ENCODE results near the gene DPF3. TPM values are rescaled to one million over a fixed set of nuclear protein-coding genes. Genes with fewer than 3 reads are reported as not detected.

Gene DPF3
- total and polyA plus RNA-seq, 9 donors: 1.3 to 3.9 (median 1.9) TPM

DNA sequence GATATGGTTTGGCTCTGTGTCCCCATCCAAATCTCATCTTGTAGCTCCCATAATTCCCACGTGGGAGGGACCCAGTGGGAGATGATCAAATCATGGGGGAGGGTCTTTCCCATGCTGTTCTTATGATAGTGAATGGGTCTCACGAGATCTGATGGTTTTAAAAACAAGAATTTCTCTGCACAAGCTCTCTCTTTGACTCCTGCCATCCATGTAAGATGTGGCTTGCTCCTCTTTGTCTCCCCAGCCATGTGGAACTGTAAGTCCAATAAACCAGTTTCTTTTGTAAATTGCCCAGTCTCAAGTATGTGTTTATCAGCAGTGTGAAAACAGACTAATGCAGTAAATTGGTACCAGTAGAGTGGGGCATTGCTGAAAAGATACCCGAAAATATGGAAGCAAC lies 146.2 kb downstream of the DPF3 start:
- Histone ChIP-seq H3K27me3 (ENCODE audit: control insufficient read depth, insufficient read depth, low read length) (no peaks in the 10 kb centered on the region), H3K27ac (ENCODE audit: low read length) (no peak overlapping the region), H3K4me1 (ENCODE audit: control insufficient read depth, insufficient read depth, low read length) (peaks cover 5% of the 10 kb centered on the region), H3K36me3 (ENCODE audit: control insufficient read depth, insufficient read depth, low read length) (no peaks in the 10 kb centered on the region), H3K4me3 (ENCODE audit: low read length) (no peak overlapping the region), H3K9me3 (replicated peaks; ENCODE audit: control insufficient read depth, low read depth, low read length) (no peaks in the 10 kb centered on the region)
- DNase-seq: no peak
- WGBS (ENCODE audit: insufficient coverage): 100% methylated on average over 1 of the region's 3 CpGs

DNA sequence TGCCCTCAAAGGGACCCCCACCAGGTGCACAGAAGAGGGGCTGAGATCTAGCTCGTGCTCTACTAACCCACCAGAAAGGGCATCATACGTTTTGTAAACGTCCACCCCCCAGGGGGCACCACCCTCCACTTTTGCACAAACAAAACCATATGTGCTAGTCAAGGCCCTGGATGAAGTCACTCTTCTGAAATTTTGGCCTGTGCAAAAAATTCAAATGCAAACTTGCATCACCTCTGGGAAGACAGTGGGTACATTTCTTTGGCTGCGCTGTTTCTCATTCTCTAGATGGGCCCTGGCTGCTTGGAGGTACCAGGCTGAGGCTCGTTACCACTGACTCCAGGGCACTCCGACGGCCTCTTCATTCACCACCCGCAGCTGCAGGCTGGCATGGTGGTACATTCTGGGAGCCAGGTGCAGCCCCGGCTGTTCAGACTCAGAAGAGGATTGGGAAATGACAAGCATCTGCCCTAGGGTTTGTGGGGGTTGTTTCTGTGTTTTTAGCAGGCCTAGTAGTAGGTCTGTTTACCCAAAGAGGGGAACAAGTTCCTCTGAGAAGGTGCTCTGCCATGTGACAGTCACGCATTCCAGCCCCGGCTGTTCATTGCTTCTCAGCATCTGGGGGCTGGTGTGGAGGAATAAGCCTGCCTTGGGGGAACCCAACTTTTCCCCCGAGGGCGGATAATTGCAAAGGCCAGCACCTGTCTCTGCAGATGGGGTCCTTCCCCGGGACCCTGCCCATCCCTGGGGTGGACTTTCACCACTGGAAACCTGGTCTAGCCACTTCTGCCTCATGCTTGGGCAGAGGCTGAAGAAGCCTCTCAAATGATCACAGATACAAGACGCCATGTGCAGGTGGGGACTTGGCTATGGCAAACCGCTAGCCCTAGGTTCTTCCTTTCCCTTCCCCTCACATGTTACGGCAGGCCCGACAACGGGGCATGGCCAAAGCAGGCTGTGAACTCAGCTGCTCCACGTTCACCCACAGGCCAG lies 147.6 kb downstream of the DPF3 start:
- Histone ChIP-seq H3K27me3 (ENCODE audit: control insufficient read depth, insufficient read depth, low read length) (no peaks in the 10 kb centered on the region), H3K36me3 (ENCODE audit: control insufficient read depth, insufficient read depth, low read length) (no peaks in the 10 kb centered on the region), H3K9me3 (replicated peaks; ENCODE audit: control insufficient read depth, low read depth, low read length) (no peaks in the 10 kb centered on the region), H3K4me1 (ENCODE audit: control insufficient read depth, insufficient read depth, low read length) (peaks cover 5% of the 10 kb centered on the region), H3K27ac (ENCODE audit: low read length) (no peak overlapping the region), H3K4me3 (ENCODE audit: low read length) (no peak overlapping the region)
- 72% methylated on average over 20 of the region's 20 CpGs for WGBS (ENCODE audit: insufficient coverage)
- no peak for DNase-seq

DNA sequence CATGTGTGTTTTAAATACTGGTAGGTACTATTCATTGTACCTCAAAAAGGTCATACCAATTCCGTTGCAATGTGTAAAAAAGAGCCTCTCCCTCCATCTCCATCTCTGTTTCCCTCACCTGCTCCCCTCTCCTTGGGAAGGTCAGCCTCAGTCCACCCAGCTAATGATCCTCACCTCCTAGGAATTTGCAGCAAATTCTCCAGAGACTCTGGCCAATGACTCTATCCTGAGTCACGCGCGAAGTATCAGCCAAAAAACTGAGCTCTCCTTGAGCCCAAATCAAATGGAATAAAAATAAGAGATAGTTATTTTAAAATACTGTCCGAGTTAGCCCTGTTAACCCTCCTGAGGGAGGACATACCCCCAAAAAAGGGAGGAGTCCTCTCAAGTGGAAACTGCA lies 148.4 kb downstream of the DPF3 start:
- no peaks in the 10 kb centered on the region for H3K27me3 ChIP-seq (ENCODE audit: control insufficient read depth, insufficient read depth, low read length)
- no peak overlapping the region for H3K4me3 ChIP-seq (ENCODE audit: low read length)
- no peaks in the 10 kb centered on the region for H3K9me3 ChIP-seq (replicated peaks; ENCODE audit: control insufficient read depth, low read depth, low read length)
- no CpG with 5 or more reads among the region's 5 CpGs for WGBS (ENCODE audit: insufficient coverage)
- DNase-seq: no peak
- H3K36me3 ChIP-seq (ENCODE audit: control insufficient read depth, insufficient read depth, low read length): no peaks in the 10 kb centered on the region
- H3K27ac ChIP-seq (ENCODE audit: low read length): no peak overlapping the region
- H3K4me1 ChIP-seq (ENCODE audit: control insufficient read depth, insufficient read depth, low read length): peaks cover 5% of the 10 kb centered on the region

DNA sequence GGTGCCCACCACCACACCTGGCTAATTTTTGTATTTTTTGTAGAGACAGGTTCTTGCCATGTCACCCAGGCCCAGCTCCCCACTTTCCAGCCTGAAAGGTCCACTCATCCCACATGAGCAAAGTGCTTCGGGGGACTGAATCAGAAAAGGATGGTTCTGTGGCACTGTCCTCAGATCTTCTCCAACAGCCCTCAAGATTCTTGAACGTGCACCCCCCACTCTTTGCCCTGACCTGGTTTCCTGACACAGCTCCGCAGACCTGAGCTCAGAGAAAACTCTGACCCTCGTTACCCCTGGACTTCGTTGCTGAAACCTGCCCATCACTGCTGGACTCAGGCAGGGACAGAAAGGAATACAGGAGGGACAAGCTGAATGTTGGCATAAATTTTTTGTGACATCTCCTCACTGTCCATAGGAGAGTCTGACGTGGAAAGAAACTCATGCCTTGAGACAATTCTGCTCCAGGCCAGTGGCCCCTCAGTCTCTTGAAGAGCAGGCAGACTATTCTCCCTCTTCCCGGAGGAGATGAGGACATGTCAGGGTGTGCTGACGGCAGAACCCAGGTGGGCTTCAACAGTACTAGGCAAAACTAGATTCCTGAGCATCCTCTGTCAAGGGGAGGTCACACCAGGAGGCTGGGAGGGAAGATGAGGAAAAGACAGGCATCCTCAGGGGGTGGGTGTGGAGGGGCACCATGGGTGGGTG lies 149.3 kb downstream of the DPF3 start:
- Histone ChIP-seq H3K9me3 (replicated peaks; ENCODE audit: control insufficient read depth, low read depth, low read length) (no peaks in the 10 kb centered on the region), H3K4me3 (ENCODE audit: low read length) (no peak overlapping the region), H3K36me3 (ENCODE audit: control insufficient read depth, insufficient read depth, low read length) (no peaks in the 10 kb centered on the region), H3K4me1 (ENCODE audit: control insufficient read depth, insufficient read depth, low read length) (peaks cover 5% of the 10 kb centered on the region), H3K27me3 (ENCODE audit: control insufficient read depth, insufficient read depth, low read length) (no peaks in the 10 kb centered on the region), H3K27ac (ENCODE audit: low read length) (no peak overlapping the region)
- WGBS (ENCODE audit: insufficient coverage): 82% methylated on average over 8 of the region's 8 CpGs
- DNase-seq: no peak

DNA sequence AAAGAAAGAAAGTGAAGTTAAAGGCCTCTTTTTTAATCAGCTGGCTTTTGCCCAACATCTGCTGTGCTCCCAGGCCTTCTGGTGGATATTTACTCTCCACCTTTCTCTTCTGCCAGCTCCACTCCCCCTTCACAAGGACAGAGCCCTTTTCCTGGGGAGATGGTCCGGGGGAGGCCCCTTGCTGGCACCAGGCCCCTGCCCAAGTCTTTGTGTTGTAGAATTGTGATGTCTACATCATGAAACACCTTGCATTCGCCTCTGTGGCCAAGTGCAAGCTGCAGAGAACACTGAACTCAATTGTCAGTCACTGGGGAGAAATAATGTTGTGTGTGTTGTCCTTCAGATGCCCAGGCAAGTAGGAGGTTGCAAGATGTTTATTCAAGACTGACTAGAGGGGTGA lies 150.3 kb downstream of the DPF3 start:
- Histone ChIP-seq H3K36me3 (ENCODE audit: control insufficient read depth, insufficient read depth, low read length) (no peaks in the 10 kb centered on the region), H3K27me3 (ENCODE audit: control insufficient read depth, insufficient read depth, low read length) (no peaks in the 10 kb centered on the region), H3K9me3 (replicated peaks; ENCODE audit: control insufficient read depth, low read depth, low read length) (no peaks in the 10 kb centered on the region), H3K4me1 (ENCODE audit: control insufficient read depth, insufficient read depth, low read length) (peaks cover 5% of the 10 kb centered on the region), H3K4me3 (ENCODE audit: low read length) (no peak overlapping the region), H3K27ac (ENCODE audit: low read length) (no peak overlapping the region)
- DNase-seq: peak; percentile 18
- 80% methylated on average over 1 of the region's 2 CpGs for WGBS (ENCODE audit: insufficient coverage)

DNA sequence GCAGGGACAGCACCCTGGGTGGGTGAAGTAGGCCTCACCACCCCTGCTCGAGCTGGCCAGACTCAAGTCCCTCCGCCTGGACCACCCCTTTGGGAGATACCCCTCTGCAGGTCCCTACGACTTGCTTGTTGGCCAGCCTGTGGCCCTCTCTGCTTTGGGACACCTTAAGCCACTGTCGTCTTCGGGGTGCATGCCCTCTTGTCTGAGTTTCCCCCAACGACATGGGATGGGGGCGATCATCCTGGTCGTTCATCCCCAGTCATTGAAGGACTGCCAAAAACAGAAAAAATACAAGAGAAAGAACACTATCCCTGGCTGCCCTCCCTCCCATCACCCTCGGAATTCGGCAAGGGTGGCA lies 151.1 kb downstream of the DPF3 start:
- peaks cover 5% of the 10 kb centered on the region for H3K4me1 ChIP-seq (ENCODE audit: control insufficient read depth, insufficient read depth, low read length)
- 84% methylated on average over 9 of the region's 10 CpGs for WGBS (ENCODE audit: insufficient coverage)

DNA sequence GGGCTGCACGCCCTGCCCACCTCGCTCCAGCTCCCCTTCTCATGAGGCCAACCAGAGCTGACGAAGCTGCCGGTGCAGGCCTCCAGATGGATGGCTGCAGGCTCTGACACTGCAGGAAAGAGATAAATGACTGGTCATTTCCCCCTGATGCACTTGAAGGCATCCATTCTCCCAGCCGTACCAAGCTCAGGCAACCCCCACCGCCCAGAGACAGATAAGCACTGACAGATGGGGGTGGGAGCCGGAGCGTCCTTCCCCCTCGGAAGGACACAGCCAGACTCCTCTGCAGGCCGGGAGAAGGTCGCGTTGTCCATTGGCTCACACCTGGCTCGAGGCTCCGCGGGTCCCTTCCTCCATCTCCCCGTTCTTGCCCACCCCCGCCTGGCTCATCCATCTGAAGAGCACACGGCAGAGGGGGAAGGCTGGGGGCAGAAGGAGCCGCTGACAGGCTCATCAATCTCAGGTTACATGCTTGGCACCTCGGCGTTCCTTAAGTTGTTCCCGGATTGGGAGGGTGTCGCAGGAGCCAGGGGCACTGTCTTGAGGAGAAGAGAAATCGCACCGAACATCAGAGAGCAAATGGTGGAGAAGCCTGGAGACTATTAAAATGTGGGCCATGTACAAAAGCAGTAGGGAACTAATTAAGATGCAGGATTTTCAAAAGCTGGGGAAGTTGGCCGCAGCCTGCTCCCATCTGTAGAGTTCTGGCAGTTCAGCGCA lies 151.6 kb downstream of the DPF3 start:
- no peak overlapping the region for H3K4me3 ChIP-seq (ENCODE audit: low read length)
- H3K4me1 ChIP-seq (ENCODE audit: control insufficient read depth, insufficient read depth, low read length): peaks cover 5% of the 10 kb centered on the region
- no peaks in the 10 kb centered on the region for H3K9me3 ChIP-seq (replicated peaks; ENCODE audit: control insufficient read depth, low read depth, low read length)
- no peak for DNase-seq
- H3K27me3 ChIP-seq (ENCODE audit: control insufficient read depth, insufficient read depth, low read length): no peaks in the 10 kb centered on the region
- no peak overlapping the region for H3K27ac ChIP-seq (ENCODE audit: low read length)
- no peaks in the 10 kb centered on the region for H3K36me3 ChIP-seq (ENCODE audit: control insufficient read depth, insufficient read depth, low read length)
- 26% methylated on average over 22 of the region's 27 CpGs for WGBS (ENCODE audit: insufficient coverage)

More for the DNA sequence above, 151.1 kb downstream of the DPF3 start:
- Histone ChIP-seq H3K9me3 (replicated peaks; ENCODE audit: control insufficient read depth, low read depth, low read length) (no peaks in the 10 kb centered on the region), H3K27me3 (ENCODE audit: control insufficient read depth, insufficient read depth, low read length) (no peaks in the 10 kb centered on the region), H3K4me3 (ENCODE audit: low read length) (no peak overlapping the region), H3K36me3 (ENCODE audit: control insufficient read depth, insufficient read depth, low read length) (no peaks in the 10 kb centered on the region), H3K27ac (ENCODE audit: low read length) (no peak overlapping the region)
- DNase-seq: no peak

DNA sequence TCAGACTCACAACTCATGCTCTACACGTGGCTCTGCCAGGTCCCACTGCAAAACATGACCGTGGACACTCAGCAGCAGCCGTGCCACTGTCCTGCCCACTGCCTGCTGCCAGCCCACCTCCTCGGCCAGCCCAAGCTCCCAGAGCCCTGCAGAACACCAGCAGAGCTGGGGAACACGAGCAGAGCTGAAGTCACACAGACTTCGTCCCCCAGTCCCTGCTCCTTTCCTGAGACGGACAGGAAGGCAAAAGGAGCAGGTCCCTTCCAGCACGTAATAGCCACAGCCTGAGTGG lies 152.1 kb downstream of the DPF3 start:
- DNase-seq: no peak
- Histone ChIP-seq H3K27ac (ENCODE audit: low read length) (no peak overlapping the region), H3K27me3 (ENCODE audit: control insufficient read depth, insufficient read depth, low read length) (no peaks in the 10 kb centered on the region), H3K36me3 (ENCODE audit: control insufficient read depth, insufficient read depth, low read length) (no peaks in the 10 kb centered on the region), H3K4me1 (ENCODE audit: control insufficient read depth, insufficient read depth, low read length) (peaks cover 9% of the 10 kb centered on the region), H3K9me3 (replicated peaks; ENCODE audit: control insufficient read depth, low read depth, low read length) (no peaks in the 10 kb centered on the region), H3K4me3 (ENCODE audit: low read length) (no peak overlapping the region)
- WGBS (ENCODE audit: insufficient coverage): 70% methylated on average over 8 of the region's 8 CpGs

DNA sequence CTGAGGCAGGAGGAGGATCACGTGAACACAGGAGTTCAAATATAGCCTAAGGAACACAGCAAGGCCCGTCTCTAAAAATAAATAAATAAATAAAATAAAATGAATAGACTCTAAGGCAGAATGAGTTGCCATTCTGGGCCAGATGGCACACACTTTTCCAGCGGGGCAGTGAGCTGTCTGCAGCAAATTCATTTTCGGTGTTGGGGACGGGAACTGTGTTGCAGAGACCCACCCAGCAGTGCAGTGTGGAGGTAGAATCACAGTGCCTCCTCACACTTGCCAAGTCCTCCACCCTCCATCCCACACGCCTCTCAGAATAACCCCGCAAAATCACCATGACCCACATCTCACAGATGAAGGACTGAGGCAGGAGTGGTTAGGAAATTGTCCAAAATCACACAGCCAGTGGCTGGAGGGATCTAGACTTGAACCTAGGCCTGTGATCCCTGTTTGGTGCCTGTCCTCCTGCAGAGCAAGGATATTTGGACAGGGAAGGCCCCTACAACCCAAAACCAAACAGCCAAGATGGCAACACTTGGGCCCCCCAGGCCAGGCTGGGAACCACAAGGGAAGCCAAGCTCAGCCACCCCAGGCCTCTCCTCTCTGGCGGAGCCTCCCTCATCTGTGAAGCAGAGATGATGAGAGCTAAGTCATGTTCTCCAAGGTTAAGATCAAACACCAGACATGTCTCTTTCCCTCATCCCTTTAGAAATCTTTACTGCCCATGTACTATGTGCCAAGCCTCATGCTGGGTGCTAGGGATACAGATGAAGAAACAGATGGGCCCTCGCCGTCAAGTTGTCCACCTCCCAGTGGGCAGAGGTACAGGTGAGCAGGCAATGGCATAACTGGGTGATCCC lies 152.7 kb downstream of the DPF3 start:
- no peak overlapping the region for H3K27ac ChIP-seq (ENCODE audit: low read length)
- DNase-seq: no peak
- H3K4me1 ChIP-seq (ENCODE audit: control insufficient read depth, insufficient read depth, low read length): peaks cover 10% of the 10 kb centered on the region
- no peaks in the 10 kb centered on the region for H3K36me3 ChIP-seq (ENCODE audit: control insufficient read depth, insufficient read depth, low read length)
- no peak overlapping the region for H3K4me3 ChIP-seq (ENCODE audit: low read length)
- WGBS (ENCODE audit: insufficient coverage): 96% methylated on average over 4 of the region's 10 CpGs
- H3K27me3 ChIP-seq (ENCODE audit: control insufficient read depth, insufficient read depth, low read length): no peaks in the 10 kb centered on the region
- no peaks in the 10 kb centered on the region for H3K9me3 ChIP-seq (replicated peaks; ENCODE audit: control insufficient read depth, low read depth, low read length)

Measured in muscle of leg (tissue), 11 donors.